Hindlimb muscle (tissue), 1 donor: ENCODE results near the gene EPM2AIP1. TPM values are rescaled to one million over a fixed set of nuclear protein-coding genes. Genes with fewer than 3 reads are reported as not detected.
A peak's percentile ranks its signal among the peaks of the same experiment; 100 is the strongest.
"Not testable (repeated sequence)": the region's sequence is repeated elsewhere in the genome, so short reads cannot be mapped to it uniquely, and the experiment has no call there.

Experiments
- DNase-seq: peaks from one replicate; pipeline ENCODE4 v3.0.0-alpha.2; 2013
- polyA plus RNA-seq: library from polyadenylated mRNA; unstranded; fragments of 120-200 nt; gene quantifications from one replicate; pipeline ENCODE4 v1.2.1, GENCODE V29; 2013; ENCODE audit not compliant: insufficient read length

EPM2AIP1 gene
- polyA plus RNA-seq, 1 donor, result 25.6 TPM

- peak; percentile 69 for DNase-seq
Observed at GRCh38 chr3:36991923-36992805, 767 bp downstream of the EPM2AIP1 start.

DNA sequence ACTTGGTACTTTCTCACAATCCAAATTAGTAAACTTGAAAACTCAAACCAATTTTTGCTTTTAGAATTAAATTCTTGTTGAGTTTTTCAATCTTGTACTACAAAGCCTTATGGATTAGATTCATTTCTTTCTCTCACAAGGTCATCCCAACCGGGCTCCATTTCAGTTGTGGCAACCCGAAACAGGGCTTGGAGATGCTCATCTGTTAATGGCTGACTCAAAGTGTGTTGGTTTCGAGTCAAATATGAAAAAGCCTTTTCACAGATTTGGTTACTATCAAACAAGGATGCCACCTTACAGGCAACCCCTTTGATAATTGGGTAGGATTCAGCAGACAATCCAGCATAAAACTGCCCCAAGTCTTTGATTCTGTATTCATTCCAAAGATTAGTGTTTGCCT, 1.8 kb downstream of the EPM2AIP1 start:
- DNase-seq, result no peak

GRCh38 chr3:36989568-36989967, 3.4 kb downstream of the EPM2AIP1 start:
- no peak for DNase-seq

DNA sequence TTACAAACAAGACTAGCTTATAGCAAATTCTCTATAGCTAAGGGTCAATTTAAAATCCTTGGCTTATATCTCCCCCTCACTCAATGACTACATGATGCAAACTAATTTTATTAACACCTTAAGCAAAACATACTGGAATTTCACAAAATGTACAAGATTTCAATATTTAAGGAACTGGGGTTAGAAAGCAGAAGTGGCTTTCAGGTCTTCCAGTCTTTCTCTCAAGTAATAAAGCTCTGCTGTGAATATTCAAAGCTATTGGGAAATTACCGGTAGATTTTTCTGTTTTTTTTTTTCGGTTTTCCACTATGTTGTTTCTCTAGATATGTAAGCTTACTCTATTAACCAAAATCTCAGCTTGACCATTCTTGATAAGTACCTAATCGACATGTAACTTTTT, 3.9 kb downstream of the EPM2AIP1 start:
- DNase-seq, result no peak

GRCh38 chr3:36988356-36988755, 4.6 kb downstream of the EPM2AIP1 start:
- no peak for DNase-seq

DNA sequence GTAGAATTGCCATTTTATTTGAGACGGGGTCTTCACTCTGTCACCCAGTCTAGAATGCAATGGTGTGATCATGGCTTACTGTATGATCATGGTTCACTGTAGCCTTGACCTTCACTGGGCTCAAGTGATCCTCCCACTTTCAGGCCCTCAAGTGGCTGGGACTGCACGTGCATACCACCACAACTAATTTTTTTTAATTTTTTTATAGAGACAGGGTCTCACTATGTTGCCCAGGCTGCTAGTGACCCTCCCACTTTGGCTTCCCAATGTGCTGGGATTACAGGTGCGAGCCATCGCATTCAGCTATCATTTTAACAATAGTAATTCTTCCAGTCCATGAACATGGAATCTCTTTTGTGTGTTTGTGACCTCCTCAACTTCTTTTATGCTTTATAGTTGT, 11.9 kb downstream of the EPM2AIP1 start:
- no peak for DNase-seq

DNA sequence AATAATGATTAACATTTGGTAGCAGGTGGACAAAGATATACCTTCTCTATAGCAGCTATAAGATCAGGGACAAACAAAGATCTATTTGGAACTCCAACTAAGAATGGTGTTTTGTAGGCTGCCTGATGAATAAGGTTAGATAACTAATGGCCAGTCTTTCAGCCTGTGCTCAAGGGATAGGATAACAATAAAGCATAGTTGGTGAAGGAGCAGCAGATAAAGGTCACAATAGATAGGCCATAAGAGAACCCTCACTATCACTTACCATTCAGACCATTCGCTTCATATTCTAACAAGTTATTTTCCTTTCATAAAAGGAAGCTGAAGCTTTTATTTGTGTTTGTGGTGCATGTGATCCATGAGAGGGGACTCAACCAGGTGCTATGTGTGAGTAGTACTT, 19.8 kb downstream of the EPM2AIP1 start:
- no peak for DNase-seq

DNA sequence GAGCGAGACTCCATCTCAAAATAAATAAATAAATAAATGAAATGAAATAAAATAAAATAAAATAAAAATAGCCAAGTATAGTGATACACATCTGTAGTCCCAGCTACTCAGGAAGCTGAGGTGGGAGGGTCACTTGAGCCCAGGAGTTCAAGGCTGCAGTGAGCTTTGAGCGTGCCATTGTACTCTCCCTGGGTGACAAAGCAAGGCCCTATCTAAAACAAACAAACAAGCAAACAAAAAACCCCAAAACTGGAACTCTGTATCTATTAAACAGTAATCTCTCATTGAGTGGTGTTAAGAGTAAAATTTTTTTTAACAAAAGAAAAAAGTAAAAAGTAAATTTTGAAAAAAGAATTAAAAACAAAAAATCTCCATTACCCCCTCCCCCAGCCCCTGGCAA, 20.8 kb downstream of the EPM2AIP1 start:
- DNase-seq, result no peak

GRCh38 chr3:36969540-36970432, 23.1 kb downstream of the EPM2AIP1 start:
- DNase-seq, result no peak

DNA sequence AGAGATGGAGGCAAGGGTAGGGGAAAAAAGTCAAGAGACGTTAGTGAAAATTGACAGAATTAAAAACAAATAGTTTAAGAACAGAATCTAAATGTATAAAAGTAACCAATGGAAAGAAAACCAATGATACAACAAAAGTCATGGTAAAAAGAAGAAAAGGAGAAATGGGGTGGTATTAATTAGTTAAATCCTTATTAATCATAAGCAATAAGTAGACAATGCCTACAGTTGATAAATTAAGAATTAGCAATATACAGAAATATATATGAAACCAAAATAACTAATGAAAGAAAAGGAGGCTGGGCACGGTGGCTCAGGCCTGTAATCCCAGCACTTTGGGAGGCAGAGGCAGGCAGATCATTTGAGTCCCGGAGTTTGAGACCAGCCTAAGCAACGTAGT, 23.8 kb downstream of the EPM2AIP1 start:
- DNase-seq, result no peak

GRCh38 chr3:36965440-36965839, 27.5 kb downstream of the EPM2AIP1 start:
- DNase-seq, result no peak

GRCh38 chr3:36964817-36965216, 28.1 kb downstream of the EPM2AIP1 start:
- DNase-seq, result no peak

DNA sequence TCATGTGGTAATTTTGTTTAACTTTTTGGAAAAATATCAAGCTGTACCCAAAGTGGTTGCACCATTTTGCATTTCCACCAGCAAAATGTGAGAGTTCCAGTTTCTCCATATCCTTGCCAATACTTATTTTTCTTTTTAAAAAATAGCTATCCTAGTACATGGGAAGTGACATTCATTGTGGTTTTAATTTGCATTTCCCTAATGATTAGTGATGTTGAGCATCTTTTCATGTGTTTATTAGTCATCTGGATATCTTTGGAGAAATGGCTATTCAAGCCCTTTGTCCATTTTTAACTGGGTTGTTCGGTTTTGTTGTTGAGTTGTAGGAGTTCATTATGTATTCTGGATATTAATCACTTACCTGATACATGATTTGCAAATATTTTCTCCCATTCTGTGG, 28.6 kb downstream of the EPM2AIP1 start:
- DNase-seq, result no peak

GRCh38 chr3:36963008-36963407, 29.9 kb downstream of the EPM2AIP1 start:
- DNase-seq, result not testable (repeated sequence)

DNA sequence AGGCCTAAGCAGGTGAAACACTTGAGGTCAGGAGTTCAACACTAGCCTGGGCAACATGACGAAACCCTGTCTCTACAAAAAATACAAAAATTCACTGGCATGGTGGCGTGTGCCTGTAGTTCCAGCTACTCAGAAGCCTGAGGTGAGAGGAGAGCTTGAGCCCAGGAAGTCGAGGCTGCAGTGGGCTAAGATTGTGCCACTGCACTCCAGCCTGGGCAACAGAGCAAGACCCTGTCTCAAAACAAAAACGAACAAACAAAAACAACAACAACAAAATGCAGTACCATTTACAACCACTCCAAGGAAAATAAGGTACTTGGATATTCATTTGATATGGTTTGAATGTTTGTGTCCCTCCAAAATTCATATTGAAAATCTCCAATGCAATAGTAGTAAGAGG, 32.4 kb downstream of the EPM2AIP1 start:
- DNase-seq, result no peak

DNA sequence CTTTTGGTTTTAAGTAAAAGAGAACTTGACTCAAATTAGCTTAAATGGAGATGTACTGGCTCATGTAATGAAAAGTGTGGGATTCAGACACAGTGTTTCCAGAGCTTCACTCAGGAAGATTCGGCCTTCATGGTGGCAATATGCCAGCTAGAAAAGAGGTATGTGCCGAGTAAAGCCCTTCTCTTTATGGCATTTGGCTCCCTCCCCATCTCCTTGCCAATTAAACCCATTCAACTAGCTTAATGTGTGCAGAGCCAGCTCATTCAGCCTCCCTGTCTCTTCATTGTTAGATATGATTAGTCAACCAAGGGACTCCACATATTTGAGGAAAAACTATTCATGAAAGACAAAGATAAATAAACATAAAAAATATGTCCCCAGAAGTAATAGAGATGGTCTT, 33.1 kb downstream of the EPM2AIP1 start:
- DNase-seq, result no peak

DNA sequence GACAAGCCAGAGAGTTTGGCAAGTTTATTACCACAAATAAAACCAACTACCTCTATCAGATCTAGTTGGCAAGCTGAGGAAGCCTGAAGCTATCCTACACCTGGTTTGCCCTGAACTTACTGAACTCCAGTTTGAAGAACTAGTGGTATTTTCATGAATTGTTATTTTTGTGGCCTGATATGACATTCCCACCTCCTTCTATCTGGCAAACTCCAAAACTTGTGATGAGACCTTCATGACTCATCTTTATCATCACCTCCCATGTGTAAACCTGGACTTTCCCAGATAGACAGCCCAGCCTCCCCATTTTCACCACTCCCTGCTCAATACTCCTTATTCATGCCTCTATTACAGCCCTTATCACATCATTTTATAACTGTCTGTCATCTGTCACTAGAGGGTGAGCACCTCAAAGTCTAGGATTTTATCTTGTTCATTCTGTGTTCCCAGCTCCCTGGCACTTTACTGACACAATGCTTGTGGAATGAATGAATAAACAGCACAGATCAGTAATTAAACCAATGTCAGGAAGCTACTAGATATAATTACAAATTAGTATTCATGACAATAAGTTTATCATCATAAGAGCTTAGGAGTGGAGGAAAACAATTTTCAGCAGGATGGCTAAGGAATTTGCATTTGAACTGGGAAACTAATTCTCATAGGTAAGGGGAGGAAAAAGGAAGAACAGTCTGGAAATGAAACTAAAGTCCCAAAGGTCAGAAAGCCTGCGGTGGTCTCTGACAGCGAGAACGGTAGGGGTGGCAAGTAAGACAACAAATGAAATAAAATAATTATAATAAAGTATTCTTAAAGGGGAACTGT, 34.9 kb downstream of the EPM2AIP1 start:
- DNase-seq, result no peak

GRCh38 chr3:36957063-36957462, 35.9 kb downstream of the EPM2AIP1 start:
- no peak for DNase-seq

DNA sequence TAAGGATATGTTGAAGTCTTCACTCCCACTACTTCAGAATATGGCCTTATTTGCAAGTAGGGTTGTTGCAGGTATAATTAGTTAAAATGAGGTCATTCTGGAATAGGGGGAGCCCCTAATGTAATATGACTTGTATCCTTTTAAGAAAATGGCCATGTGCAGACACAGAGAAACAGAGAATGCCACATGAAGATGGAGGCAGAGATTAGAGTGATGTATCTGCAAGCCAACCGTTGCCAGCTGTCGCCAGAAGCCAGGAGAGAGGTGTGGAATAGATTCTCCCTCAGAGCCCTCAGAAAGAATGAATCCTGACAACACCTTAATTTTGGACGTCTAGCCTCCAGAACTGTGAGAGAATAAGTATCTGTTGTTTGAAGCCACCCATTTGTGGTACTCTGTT, 36.8 kb downstream of the EPM2AIP1 start:
- no peak for DNase-seq

- DNase-seq, result no peak
Observed at GRCh38 chr3:36954452-36955134, 38.3 kb downstream of the EPM2AIP1 start.

DNA sequence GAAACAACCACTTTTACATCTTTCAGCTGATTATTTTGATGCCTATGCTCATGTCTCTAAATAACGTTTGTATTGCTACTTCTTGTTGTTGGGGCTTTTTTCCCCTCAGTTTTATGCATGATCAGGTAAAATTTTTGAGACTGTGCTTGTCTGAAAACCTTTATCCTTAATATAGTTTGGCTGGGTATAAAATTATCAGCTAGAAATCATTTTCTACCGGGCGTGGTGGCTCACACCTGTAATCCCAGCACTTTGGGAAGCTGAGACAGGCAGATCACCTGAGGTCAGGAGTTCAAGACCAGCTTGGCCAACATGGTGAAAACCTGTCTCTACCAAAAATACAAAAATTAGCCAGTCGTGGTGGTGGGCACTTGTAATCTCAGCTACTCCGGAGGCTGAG, 45.1 kb downstream of the EPM2AIP1 start:
- not testable (repeated sequence) for DNase-seq

DNA sequence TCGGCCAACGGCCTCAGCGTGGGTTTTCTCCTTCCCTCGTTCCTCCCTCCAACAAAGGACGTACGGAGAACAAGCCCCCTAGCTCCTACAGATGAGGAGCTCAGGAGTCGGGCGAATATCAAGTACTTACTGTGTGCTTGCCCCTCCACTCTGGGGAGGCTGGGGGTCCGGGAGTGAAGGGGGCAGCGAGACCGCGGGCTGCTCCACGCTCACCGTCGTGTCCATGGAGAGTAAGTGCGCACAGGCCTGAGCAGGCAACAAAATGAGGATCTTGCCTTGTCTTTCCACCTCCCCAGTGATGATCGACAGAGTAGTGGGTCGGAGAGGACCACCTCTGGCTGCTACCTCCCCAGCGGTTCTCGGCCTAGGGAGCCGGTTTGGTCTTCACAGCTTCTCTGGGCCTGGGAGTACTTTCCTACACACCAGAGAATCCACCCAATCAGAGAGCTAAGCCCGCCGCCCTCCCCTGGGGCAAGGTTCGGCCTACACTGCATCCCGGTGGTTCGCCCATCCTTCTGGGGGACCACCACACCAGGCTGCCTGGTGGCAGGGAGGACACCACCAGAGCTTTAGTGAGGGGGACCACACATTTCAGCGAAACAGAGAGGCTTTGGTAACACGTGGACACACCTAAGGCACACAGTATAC, 47.5 kb downstream of the EPM2AIP1 start:
- no peak for DNase-seq
